C4-2B (cell line): ENCODE data around the gene HTR4.

ENCODE experiments used
- ZFX ChIP-seq: fragments of 450-650 bp; IDR thresholded peaks from 2 replicates; pipeline ENCODE4 v1.6.1; 2017
- TF ChIP-seq, protein P1 (sequence below): fragments of 450-650 bp; conservative IDR thresholded peaks from 2 replicates; pipeline ENCODE4 v1.5.1; 2017; ENCODE audit warnings: mild to moderate bottlenecking

DNA sequence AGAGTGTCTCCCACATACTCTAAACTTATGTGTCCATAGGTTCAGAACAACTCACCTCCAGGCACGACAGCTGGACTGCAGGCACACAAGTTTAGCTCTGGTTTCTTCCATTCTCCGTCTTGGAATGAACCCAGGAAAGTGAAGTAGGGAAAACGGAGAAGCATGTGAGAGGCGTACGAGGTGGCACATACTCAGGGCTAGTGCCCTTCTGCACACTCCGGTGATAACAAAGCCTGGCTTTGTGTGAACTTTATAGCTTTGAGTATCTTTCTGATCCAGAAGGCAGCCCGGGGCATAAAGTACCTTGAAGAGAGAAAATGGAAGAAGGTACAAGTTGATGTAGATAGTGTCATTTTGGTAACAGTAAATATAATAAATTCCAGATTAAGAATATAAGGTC, 11.1 kb upstream of the HTR4 start:
- TF ChIP-seq, protein P1, sequence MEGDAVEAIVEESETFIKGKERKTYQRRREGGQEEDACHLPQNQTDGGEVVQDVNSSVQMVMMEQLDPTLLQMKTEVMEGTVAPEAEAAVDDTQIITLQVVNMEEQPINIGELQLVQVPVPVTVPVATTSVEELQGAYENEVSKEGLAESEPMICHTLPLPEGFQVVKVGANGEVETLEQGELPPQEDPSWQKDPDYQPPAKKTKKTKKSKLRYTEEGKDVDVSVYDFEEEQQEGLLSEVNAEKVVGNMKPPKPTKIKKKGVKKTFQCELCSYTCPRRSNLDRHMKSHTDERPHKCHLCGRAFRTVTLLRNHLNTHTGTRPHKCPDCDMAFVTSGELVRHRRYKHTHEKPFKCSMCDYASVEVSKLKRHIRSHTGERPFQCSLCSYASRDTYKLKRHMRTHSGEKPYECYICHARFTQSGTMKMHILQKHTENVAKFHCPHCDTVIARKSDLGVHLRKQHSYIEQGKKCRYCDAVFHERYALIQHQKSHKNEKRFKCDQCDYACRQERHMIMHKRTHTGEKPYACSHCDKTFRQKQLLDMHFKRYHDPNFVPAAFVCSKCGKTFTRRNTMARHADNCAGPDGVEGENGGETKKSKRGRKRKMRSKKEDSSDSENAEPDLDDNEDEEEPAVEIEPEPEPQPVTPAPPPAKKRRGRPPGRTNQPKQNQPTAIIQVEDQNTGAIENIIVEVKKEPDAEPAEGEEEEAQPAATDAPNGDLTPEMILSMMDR: no peak
- TF ChIP-seq ZFX: no peak
